ENCODE data around the gene VWA2. TPM values are rescaled to one million over a fixed set of nuclear protein-coding genes. Genes with fewer than 3 reads are reported as not detected.

Gene VWA2
- total RNA-seq, 1 donor from 2014 or later: not detected

DNA sequence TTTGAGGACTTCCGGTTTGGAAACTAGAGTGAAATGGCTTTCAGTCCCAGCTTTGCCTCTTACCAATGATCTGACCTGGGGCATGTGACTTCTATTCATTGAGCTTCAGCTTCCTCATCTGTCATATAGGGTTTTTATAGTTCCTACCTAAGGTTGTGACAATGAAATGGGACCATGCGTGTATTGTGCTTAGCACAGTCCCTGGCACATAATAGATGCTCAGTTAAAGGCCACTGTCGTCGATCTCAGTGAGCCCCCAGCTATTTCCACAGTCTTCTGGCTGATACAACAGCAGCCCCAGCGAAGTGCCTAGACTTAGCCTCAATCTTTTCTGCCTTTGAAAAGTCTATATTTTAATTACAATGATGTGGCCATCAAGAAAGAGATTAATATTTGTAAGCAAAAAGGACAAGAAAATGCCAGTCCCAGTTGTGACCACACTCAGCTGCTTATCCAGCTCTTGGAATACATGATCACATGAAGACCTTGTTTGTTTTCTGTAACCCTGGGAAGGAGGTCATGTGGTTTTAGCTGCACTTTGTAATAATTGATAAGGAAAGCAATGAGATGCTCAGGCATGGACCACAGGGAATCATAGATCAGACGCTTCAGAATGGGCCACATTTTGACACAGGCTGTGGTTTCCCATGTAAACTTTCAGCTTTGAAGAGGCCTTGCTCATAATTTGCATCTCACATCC, 44.6 kb downstream of the VWA2 start:
- Histone ChIP-seq H3K27me3 (no peaks in the 10 kb centered on the region), H3K27ac (no peak overlapping the region), H3K36me3 (no peaks in the 10 kb centered on the region), H3K9me3 (no peaks in the 10 kb centered on the region), H3K4me3 (no peak overlapping the region), H3K4me1 (no peaks in the 10 kb centered on the region)
- peak in 1 of 2 donors; percentile 15 for DNase-seq (ENCODE audit: low spot score in 2 of 2)
- TF ChIP-seq, protein P1, sequence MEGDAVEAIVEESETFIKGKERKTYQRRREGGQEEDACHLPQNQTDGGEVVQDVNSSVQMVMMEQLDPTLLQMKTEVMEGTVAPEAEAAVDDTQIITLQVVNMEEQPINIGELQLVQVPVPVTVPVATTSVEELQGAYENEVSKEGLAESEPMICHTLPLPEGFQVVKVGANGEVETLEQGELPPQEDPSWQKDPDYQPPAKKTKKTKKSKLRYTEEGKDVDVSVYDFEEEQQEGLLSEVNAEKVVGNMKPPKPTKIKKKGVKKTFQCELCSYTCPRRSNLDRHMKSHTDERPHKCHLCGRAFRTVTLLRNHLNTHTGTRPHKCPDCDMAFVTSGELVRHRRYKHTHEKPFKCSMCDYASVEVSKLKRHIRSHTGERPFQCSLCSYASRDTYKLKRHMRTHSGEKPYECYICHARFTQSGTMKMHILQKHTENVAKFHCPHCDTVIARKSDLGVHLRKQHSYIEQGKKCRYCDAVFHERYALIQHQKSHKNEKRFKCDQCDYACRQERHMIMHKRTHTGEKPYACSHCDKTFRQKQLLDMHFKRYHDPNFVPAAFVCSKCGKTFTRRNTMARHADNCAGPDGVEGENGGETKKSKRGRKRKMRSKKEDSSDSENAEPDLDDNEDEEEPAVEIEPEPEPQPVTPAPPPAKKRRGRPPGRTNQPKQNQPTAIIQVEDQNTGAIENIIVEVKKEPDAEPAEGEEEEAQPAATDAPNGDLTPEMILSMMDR (IDR thresholded peaks at IDR 0.05): no peak
- intact Hi-C loops (cut with DNase I): no loop called here

DNA sequence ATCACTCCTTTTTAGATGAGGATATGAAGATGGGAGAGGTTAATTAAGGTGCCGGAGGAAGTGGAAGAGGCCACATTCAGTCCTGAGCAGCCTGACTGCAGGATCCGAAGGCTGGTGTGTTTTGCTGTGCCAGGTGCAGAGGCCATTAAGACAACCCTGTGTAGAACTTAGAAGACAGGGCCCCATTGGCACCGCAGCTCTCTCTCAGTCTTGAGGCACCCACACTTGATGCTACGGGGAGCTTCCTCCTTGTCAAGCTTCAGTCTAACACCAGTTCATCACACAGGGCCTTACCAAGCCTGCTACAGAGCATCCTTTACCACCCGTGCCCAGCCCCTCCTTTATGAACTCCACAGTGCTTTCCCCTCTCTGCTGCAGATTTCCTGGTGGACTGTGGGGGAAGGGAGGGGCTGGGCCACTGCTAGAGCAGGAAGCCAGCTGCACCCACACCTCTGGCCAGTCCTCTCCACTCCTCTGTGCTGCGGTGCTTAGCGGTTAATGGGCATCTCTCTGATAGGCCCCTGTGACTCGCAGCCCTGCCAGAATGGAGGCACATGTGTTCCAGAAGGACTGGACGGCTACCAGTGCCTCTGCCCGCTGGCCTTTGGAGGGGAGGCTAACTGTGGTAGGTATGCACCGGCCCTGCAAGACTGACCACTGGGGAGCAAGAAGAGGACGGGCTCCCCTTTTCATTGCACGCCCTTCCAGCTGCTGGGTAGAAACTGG, 45.5 kb downstream of the VWA2 start:
- intact Hi-C loops (cut with DNase I): no loop called here
- H3K4me3 ChIP-seq: no peak overlapping the region
- H3K36me3 ChIP-seq: no peaks in the 10 kb centered on the region
- no peaks in the 10 kb centered on the region for H3K9me3 ChIP-seq
- TF ChIP-seq, protein P1 (IDR thresholded peaks at IDR 0.05): no peak
- H3K27ac ChIP-seq: no peak overlapping the region
- H3K4me1 ChIP-seq: no peaks in the 10 kb centered on the region
- no peaks in the 10 kb centered on the region for H3K27me3 ChIP-seq
- DNase-seq (ENCODE audit: low spot score in 2 of 2): no peak

DNA sequence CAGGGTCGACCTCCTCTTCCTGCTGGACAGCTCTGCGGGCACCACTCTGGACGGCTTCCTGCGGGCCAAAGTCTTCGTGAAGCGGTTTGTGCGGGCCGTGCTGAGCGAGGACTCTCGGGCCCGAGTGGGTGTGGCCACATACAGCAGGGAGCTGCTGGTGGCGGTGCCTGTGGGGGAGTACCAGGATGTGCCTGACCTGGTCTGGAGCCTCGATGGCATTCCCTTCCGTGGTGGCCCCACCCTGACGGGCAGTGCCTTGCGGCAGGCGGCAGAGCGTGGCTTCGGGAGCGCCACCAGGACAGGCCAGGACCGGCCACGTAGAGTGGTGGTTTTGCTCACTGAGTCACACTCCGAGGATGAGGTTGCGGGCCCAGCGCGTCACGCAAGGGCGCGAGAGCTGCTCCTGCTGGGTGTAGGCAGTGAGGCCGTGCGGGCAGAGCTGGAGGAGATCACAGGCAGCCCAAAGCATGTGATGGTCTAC, 46.9 kb downstream of the VWA2 start:
- H3K27me3 ChIP-seq: no peaks in the 10 kb centered on the region
- H3K4me1 ChIP-seq: no peaks in the 10 kb centered on the region
- no peaks in the 10 kb centered on the region for H3K36me3 ChIP-seq
- DNase-seq (ENCODE audit: low spot score in 2 of 2): no peak
- TF ChIP-seq, protein P1 (IDR thresholded peaks at IDR 0.05): no peak
- no peaks in the 10 kb centered on the region for H3K9me3 ChIP-seq
- intact Hi-C loops (cut with DNase I): no loop called here
- no peak overlapping the region for H3K4me3 ChIP-seq
- no peak overlapping the region for H3K27ac ChIP-seq

DNA sequence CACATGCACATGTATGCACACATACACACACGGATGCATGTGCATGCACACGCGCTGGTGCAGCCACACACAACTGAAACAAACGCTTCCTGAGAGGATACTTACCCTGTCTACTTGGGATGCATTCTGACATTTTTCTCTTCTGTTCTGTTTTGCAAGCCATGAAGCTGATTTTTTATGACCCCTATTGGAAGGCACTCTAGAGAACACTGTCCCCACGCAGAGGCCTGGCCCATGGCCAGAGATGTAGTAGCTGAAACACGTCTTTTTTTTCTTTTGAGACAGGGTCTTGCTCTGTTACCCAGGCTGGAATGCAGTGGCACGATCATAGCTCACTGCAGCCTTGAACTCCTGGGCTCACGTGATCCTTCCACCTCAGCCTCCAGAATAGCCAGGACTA, 47.9 kb downstream of the VWA2 start:
- TF ChIP-seq, protein P1 (IDR thresholded peaks at IDR 0.05): no peak
- H3K9me3 ChIP-seq: no peaks in the 10 kb centered on the region
- H3K27me3 ChIP-seq: no peaks in the 10 kb centered on the region
- H3K36me3 ChIP-seq: no peaks in the 10 kb centered on the region
- H3K27ac ChIP-seq: no peak overlapping the region
- no peak for DNase-seq (ENCODE audit: low spot score in 2 of 2)
- H3K4me1 ChIP-seq: no peaks in the 10 kb centered on the region
- intact Hi-C loops (cut with DNase I): no loop called here
- no peak overlapping the region for H3K4me3 ChIP-seq

DNA sequence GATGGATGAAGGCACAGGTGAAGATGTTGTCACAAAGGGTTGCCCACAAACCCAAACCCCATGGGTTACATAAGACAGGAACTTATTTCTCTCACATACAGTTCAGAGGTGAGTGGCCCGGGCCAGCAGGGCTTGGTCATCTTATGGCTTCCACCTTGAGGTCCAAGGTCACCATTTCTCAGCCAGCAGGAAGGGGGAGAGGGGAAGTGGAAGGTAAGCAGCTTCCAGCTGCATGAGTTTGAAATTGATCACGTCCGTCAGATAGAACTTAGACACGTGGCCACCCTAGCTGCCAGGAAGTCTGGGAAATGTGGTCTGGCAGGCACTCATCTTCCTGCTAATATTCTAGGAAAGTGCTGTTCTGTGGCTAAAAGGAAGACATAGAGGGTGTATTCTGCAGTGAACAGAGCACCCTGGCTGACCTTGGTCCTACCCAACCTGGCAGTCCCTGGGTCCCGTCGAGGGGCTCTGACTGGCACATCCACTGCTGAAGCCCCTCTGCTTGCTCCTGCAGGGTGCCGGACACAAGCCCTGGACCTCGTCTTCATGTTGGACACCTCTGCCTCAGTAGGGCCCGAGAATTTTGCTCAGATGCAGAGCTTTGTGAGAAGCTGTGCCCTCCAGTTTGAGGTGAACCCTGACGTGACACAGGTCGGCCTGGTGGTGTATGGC, 49.5 kb downstream of the VWA2 start:
- no peak overlapping the region for H3K4me3 ChIP-seq
- H3K27ac ChIP-seq: no peak overlapping the region
- H3K27me3 ChIP-seq: no peaks in the 10 kb centered on the region
- no peaks in the 10 kb centered on the region for H3K4me1 ChIP-seq
- intact Hi-C loops (cut with DNase I): no loop called here
- no peaks in the 10 kb centered on the region for H3K36me3 ChIP-seq
- TF ChIP-seq, protein P1 (IDR thresholded peaks at IDR 0.05): no peak
- DNase-seq (ENCODE audit: low spot score in 2 of 2): no peak
- no peaks in the 10 kb centered on the region for H3K9me3 ChIP-seq
